Tibial nerve (tissue), 4 donors: ENCODE results near the gene USP2. TPM values are rescaled to one million over a fixed set of nuclear protein-coding genes. Genes with fewer than 3 reads are reported as not detected.

ENCODE experiments used
- DNase-seq, 2 donors: peaks; one replicate each; pipeline ENCODE4 v3.0.0-alpha.2; 2019; ENCODE audit warnings: low spot score in 2 of 2
- H3K27ac ChIP-seq, 4 donors: fragments of 200-600 bp; sonication (generic) in 3 of 4; one replicate each; pipeline ENCODE4 v1.5.1; 2017 to 2019; ENCODE audit warnings: mild to moderate bottlenecking in 1 of 4
- H3K27me3 ChIP-seq, 2 donors: fragments of 200-600 bp; sonication (generic) in 1 of 2; one replicate each; pipeline versions ENCODE4 v1.5.1 to v1.6.0; 2017 to 2019
- H3K36me3 ChIP-seq, 3 donors: fragments of 200-600 bp; sonication (generic); one replicate each; pipeline ENCODE4 v1.5.1; 2018 to 2019
- H3K4me1 ChIP-seq, 4 donors: fragments of 200-600 bp; sonication (generic) in 3 of 4; one replicate each; pipeline ENCODE4 v1.5.1; 2017 to 2019
- H3K4me3 ChIP-seq, 4 donors: fragments of 200-600 bp; sonication (generic) in 3 of 4; one replicate each; pipeline ENCODE4 v1.5.1; 2017 to 2019; ENCODE audit warnings: mild to moderate bottlenecking in 1 of 4, moderate library complexity in 1 of 4
- H3K9me3 ChIP-seq, 4 donors: fragments of 200-600 bp; sonication (generic) in 3 of 4; one replicate each; pipeline ENCODE4 v1.5.1; 2017 to 2019
- CTCF ChIP-seq, 5 experiments: fragments of 200-600 bp in 3 of 5; fragments of 450-650 bp in 2 of 5; sonication (generic) in 3 of 5; IDR thresholded peaks; one replicate each; pipeline ENCODE4 v1.5.1; 2016 to 2019; ENCODE audit warnings: antibody characterized with exemption in 5 of 5, mild to moderate bottlenecking in 3 of 5, moderate library complexity in 2 of 5
- EP300 ChIP-seq, 2 donors: sonication (generic); formaldehyde crosslinking; IDR thresholded peaks; one replicate each; pipeline ENCODE4 v1.6.1; 2017; ENCODE audit warnings: antibody characterized with exemption in 2 of 2, mild to moderate bottlenecking in 1 of 2
- POLR2A ChIP-seq, 2 donors: fragments of 450-650 bp; IDR thresholded peaks; one replicate each; pipeline ENCODE4 v1.6.1; 2017; ENCODE audit warnings: antibody characterized with exemption in 2 of 2, mild to moderate bottlenecking in 2 of 2, moderate library complexity in 2 of 2
- WGBS, 2 donors: methylation state at CpG; one replicate each; pipeline ENCODE4 v1.1.5; 2018; 5-methylcytosine and 5-hydroxymethylcytosine counted together
- total RNA-seq, 4 donors: library from RNA; depleted of rRNA; stranded (reverse); fragments of >200 nt; gene quantifications; one replicate each; pipeline ENCODE4 v1.1.0, GENCODE V29; 2016

Gene USP2
- total RNA-seq, 4 donors from 2014 or later, result 2.1 to 18.4 (median 11.6) TPM

- H3K9me3 ChIP-seq, result no peaks in the 10 kb centered on the region
- DNase-seq, result no peak
- H3K36me3 ChIP-seq, result peaks cover 0 to 33% (median 4%) of the 10 kb centered on the region in 3 donors
- no peak for TF ChIP-seq POLR2A (IDR thresholded peaks at IDR 0.05)
- no peak for TF ChIP-seq EP300 (IDR thresholded peaks at IDR 0.05)
- TF ChIP-seq CTCF (IDR thresholded peaks at IDR 0.05), result no peak
- peaks cover 0 to 62% (median 39%) of the 10 kb centered on the region in 4 donors for H3K4me1 ChIP-seq
- H3K4me3 ChIP-seq, result peak overlapping the region; percentile 60 to 71 (median 65)
- peak overlapping the region; percentile 87 to 96 (median 93) for H3K27ac ChIP-seq
- WGBS, 2 donors, result 56 to 57% methylated on average over 18 of the region's 18 CpGs
- peaks cover 0 to 25% of the 10 kb centered on the region in 2 donors for H3K27me3 ChIP-seq
These were observed 66.8 kb downstream of the USP2 start for GRCh38 chr11:119314726-119315125.

- Histone ChIP-seq H3K36me3 (peaks cover 0 to 50% (median 4%) of the 10 kb centered on the region in 3 donors), H3K27ac (peak overlapping the region in 2 of 4 donors; percentile 64 to 96), H3K4me1 (peaks cover 0 to 48% (median 13%) of the 10 kb centered on the region in 4 donors), H3K9me3 (no peaks in the 10 kb centered on the region), H3K4me3 (no peak overlapping the region), H3K27me3 (peaks cover 0 to 1% of the 10 kb centered on the region in 2 donors)
- DNase-seq, result no peak
- TF ChIP-seq CTCF (IDR thresholded peaks at IDR 0.05), result no peak
- no peak for TF ChIP-seq POLR2A (IDR thresholded peaks at IDR 0.05)
- no peak for TF ChIP-seq EP300 (IDR thresholded peaks at IDR 0.05)
- WGBS, 2 donors, result 66 to 74% methylated on average over 16 to 20 of the region's 20 CpGs
These were observed 70.8 kb downstream of the USP2 start for GRCh38 chr11:119310682-119311052.

- Histone ChIP-seq H3K27ac (peak overlapping the region in 2 of 4 donors; percentile 60 to 96), H3K27me3 (no peaks in the 10 kb centered on the region), H3K4me1 (peaks cover 0 to 42% (median 11%) of the 10 kb centered on the region in 4 donors), H3K9me3 (no peaks in the 10 kb centered on the region), H3K4me3 (no peak overlapping the region), H3K36me3 (peaks cover 0 to 52% (median 4%) of the 10 kb centered on the region in 3 donors)
- WGBS, 2 donors, result 66 to 75% methylated on average over 17 of the region's 17 CpGs
- no peak for DNase-seq
- TF ChIP-seq CTCF (IDR thresholded peaks at IDR 0.05) (no peak), POLR2A (IDR thresholded peaks at IDR 0.05) (no peak)
These were observed 71.4 kb downstream of the USP2 start for GRCh38 chr11:119309953-119310681.

- Histone ChIP-seq H3K9me3 (no peaks in the 10 kb centered on the region), H3K27ac (peak overlapping the region in 2 of 4 donors; percentile 60 to 96), H3K36me3 (peaks cover 0 to 56% (median 4%) of the 10 kb centered on the region in 3 donors), H3K27me3 (no peaks in the 10 kb centered on the region), H3K4me3 (no peak overlapping the region), H3K4me1 (peaks cover 0 to 35% (median 8%) of the 10 kb centered on the region in 4 donors)
- no peak for DNase-seq
- TF ChIP-seq POLR2A (IDR thresholded peaks at IDR 0.05) (no peak), CTCF (IDR thresholded peaks at IDR 0.05) (no peak), EP300 (IDR thresholded peaks at IDR 0.05) (no peak)
- WGBS, 2 donors, result 83 to 86% methylated on average over 11 of the region's 11 CpGs
These were observed 72.1 kb downstream of the USP2 start for GRCh38 chr11:119309411-119309810.

GRCh38 chr11:119307974-119308373 lies 73.5 kb downstream of the USP2 start:
- Histone ChIP-seq H3K36me3 (peaks cover 0 to 69% (median 4%) of the 10 kb centered on the region in 3 donors), H3K27me3 (no peaks in the 10 kb centered on the region), H3K4me3 (no peak overlapping the region), H3K4me1 (peaks cover 0 to 25% (median 8%) of the 10 kb centered on the region in 4 donors), H3K9me3 (no peaks in the 10 kb centered on the region), H3K27ac (peak overlapping the region in 3 of 4 donors; percentile 50 to 96 (median 60))
- TF ChIP-seq POLR2A (IDR thresholded peaks at IDR 0.05), result no peak
- no peak for TF ChIP-seq CTCF (IDR thresholded peaks at IDR 0.05)
- no peak for TF ChIP-seq EP300 (IDR thresholded peaks at IDR 0.05)
- WGBS, 2 donors, result 48 to 55% methylated on average over 5 of the region's 5 CpGs
- DNase-seq, result no peak
